GM06990 (cell line): Measurements from ENCODE around the gene P3H2.

ENCODE experiments used
- DNase-seq: peaks from one replicate; pipeline ENCODE4 v3.0.0-alpha.2; 2011; ENCODE audit not compliant: insufficient read length; ENCODE audit errors: extremely low read depth
- H3K27me3 ChIP-seq: replicated peaks from 2 replicates; pipeline ENCODE4 v1.6.0; 2011; ENCODE audit warnings: low read length; ENCODE audit not compliant: control insufficient read depth, insufficient read depth
- H3K36me3 ChIP-seq: 2 replicates; pipeline ENCODE4 v1.5.1; 2011; ENCODE audit warnings: low read length; ENCODE audit not compliant: control insufficient read depth, insufficient read depth
- H3K4me3 ChIP-seq: replicated peaks from 2 replicates; pipeline ENCODE4 v1.5.1; 2011; ENCODE audit warnings: low read depth, mild to moderate bottlenecking, control low read depth, low read length
- TF ChIP-seq, protein P1 (sequence below): IDR thresholded peaks from 2 replicates; pipeline ENCODE4 v1.5.1; 2011; ENCODE audit warnings: low read length, control low read depth, mild to moderate bottlenecking, inconsistent platforms; ENCODE audit not compliant: insufficient read depth, poor library complexity, severe bottlenecking

P3H2 gene

DNA sequence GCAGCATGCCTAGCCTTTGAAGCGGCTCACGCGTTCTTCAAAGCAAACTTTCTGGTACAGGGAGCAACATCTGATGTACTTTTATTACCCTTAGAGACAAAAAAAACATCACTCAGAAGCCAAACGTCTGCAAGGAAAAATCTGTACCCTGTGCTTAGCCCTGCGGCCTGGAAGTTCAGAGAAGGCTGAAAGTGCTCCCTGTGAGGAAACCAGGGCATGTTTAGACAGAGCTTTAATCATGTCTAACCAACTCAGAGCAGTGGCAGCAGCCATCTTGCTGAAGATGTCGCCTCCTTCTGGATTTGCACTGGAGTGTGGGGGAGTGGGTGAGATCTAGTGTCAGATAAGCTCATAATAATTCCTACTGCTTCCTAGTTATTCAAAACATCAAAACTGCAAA is 170.4 kb downstream of the P3H2 start:
- no peak for DNase-seq
- Histone ChIP-seq H3K27me3 (no peaks in the 10 kb centered on the region), H3K4me3 (no peak overlapping the region), H3K36me3 (no peaks in the 10 kb centered on the region)
- TF ChIP-seq, protein P1, sequence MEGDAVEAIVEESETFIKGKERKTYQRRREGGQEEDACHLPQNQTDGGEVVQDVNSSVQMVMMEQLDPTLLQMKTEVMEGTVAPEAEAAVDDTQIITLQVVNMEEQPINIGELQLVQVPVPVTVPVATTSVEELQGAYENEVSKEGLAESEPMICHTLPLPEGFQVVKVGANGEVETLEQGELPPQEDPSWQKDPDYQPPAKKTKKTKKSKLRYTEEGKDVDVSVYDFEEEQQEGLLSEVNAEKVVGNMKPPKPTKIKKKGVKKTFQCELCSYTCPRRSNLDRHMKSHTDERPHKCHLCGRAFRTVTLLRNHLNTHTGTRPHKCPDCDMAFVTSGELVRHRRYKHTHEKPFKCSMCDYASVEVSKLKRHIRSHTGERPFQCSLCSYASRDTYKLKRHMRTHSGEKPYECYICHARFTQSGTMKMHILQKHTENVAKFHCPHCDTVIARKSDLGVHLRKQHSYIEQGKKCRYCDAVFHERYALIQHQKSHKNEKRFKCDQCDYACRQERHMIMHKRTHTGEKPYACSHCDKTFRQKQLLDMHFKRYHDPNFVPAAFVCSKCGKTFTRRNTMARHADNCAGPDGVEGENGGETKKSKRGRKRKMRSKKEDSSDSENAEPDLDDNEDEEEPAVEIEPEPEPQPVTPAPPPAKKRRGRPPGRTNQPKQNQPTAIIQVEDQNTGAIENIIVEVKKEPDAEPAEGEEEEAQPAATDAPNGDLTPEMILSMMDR, result no peak

DNA sequence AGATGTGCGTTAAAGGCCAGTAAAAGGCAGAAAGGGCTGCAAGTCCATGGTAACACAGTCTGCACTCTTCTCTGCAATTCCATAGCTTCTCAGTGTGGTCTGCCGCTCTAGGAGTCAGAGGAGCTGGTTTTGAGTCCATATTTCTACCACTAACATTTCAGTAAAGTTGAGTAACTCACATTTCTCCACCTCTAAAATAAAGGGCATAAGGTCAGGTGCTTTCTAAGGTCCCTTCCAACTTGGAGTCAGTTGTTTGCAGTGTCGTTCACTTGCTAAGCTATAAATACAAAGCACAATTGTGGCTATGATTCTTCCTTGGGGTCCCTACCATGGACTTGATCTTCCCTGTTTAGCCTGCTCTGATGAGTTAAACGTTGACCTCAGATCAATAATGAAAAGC is 171.1 kb downstream of the P3H2 start:
- Histone ChIP-seq H3K4me3 (no peak overlapping the region), H3K36me3 (no peaks in the 10 kb centered on the region), H3K27me3 (no peaks in the 10 kb centered on the region)
- TF ChIP-seq, protein P1, result no peak
- DNase-seq, result no peak

DNA sequence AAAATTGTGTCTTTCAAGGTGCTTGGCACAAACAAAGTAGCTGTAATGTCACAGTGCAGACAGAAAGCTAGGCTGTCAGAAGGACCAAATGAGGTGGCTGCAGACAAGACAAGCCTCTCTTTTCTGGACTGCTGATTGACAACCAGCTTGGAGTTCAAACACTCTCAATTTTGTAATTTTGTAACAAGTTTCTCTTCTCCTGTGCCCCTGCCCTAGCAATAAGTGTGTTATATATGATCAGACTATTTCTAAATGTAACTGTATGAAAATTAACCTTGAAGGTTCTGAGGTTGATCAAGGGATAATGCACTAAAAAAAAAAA is 172.0 kb downstream of the P3H2 start:
- H3K36me3 ChIP-seq, result no peaks in the 10 kb centered on the region
- TF ChIP-seq, protein P1, result no peak

DNA sequence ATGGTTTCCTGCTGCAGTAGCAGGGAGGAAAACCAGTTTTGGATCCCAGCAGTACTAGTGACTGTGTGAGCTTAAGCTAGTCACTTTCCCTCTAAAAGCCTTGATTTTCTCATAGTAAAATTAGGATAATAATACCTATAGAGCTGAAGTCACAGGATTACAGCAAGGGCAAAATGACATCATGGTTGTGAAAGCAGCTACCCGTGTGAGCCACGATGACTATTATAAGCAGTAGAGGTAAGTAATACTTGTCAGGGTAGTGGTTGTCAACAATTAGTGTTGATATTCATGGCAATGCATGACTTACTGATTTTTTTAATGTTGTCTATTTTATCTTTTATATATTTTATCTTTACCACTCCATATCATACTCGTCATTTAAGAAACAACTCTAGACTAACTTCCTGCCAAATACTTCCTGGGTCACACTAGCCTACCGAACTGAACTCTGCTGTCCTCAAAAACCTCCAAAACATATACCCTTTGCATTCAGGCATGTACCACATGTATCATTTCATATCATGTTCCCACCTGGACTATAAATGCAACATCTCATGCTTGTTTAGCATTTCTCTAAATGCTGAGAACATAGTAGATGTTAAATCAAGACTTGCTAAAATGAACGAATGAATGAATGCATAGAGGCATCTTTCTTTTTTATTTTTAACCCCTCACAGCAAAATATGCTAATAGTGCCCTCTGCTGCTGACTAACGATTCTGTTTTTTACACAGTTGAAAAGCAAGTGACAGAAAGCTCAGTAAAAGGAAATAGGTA is 172.6 kb downstream of the P3H2 start:
- Histone ChIP-seq H3K36me3 (no peaks in the 10 kb centered on the region), H3K4me3 (no peak overlapping the region)
- peak; percentile 50 for DNase-seq

More for the DNA sequence above, 172.0 kb downstream of the P3H2 start:
- H3K4me3 ChIP-seq, result no peak overlapping the region
- no peak for DNase-seq
- H3K27me3 ChIP-seq, result no peaks in the 10 kb centered on the region

DNA sequence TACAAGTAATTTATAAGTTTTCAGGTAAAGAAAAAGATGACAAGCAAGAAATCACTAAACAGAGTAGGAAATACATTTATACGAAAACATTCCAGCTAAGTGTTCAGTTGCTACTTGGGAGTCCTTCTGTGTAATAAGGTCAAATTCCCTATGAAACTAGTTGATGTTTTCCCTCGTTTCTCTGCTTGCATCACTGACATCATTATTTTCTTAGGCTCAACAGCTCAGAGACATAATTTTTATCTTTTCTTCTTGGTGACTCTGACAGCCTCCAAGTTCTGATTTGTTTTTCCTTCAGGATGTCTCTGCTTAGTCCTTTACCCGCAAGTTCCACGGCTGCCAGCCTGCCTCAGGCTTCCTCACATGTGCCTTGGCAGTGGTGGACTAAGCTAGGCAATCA is 173.6 kb downstream of the P3H2 start:
- TF ChIP-seq, protein P1, result no peak
- H3K4me3 ChIP-seq, result no peak overlapping the region

More for the DNA sequence above, 172.6 kb downstream of the P3H2 start:
- TF ChIP-seq, protein P1, result peak; percentile 63
- no peaks in the 10 kb centered on the region for H3K27me3 ChIP-seq

More for the DNA sequence above, 173.6 kb downstream of the P3H2 start:
- H3K27me3 ChIP-seq, result no peaks in the 10 kb centered on the region
- no peaks in the 10 kb centered on the region for H3K36me3 ChIP-seq
- no peak for DNase-seq
